Lung (tissue), 12 donors: ENCODE measurements around the gene ZNF440. TPM values are rescaled to one million over a fixed set of nuclear protein-coding genes. Genes with fewer than 3 reads are reported as not detected.
"Not testable (repeated sequence)": the region's sequence is repeated elsewhere in the genome, so short reads cannot be mapped to it uniquely, and the experiment has no call there.

Source experiments
- ATAC-seq: fragments of 200-7000 bp; cut with Tn5 transposase; one replicate; pipeline ENCODE4 v1.9.1; 2020; ENCODE audit warnings: moderate number of reproducible peaks; ENCODE audit not compliant: insufficient read depth, low FRiP score
- DNase-seq, 3 donors: peaks; one replicate each; pipeline ENCODE4 v3.0.0-alpha.2; 2013 to 2017
- H3K27ac ChIP-seq, 2 donors: one replicate each; pipeline ENCODE4 v1.5.1; 2013; ENCODE audit warnings: mild to moderate bottlenecking in 2 of 2, moderate library complexity in 2 of 2, control low read depth in 1 of 2, inconsistent platforms in 1 of 2, low read depth in 1 of 2, low read length in 1 of 2
- H3K27me3 ChIP-seq, 3 donors: one replicate each; pipeline ENCODE4 v1.5.1; 2013; ENCODE audit warnings: low read length in 2 of 3; ENCODE audit not compliant: control insufficient read depth in 3 of 3, insufficient read depth in 3 of 3
- H3K36me3 ChIP-seq, 4 donors: one replicate each; pipeline ENCODE4 v1.5.1; 2013; ENCODE audit warnings: low read length in 4 of 4, mild to moderate bottlenecking in 1 of 4, moderate library complexity in 1 of 4; ENCODE audit not compliant: control insufficient read depth in 4 of 4, insufficient read depth in 4 of 4
- H3K4me1 ChIP-seq, 5 donors: one replicate each; pipeline ENCODE4 v1.5.1; 2013; ENCODE audit warnings: low read length in 5 of 5, mild to moderate bottlenecking in 2 of 5, moderate library complexity in 1 of 5; ENCODE audit not compliant: control insufficient read depth in 5 of 5, insufficient read depth in 5 of 5
- H3K4me3 ChIP-seq: one replicate; pipeline ENCODE4 v1.5.1; 2013; ENCODE audit warnings: mild to moderate bottlenecking, control low read depth, moderate library complexity
- H3K9ac ChIP-seq, 2 donors: one replicate each; pipeline ENCODE4 v1.5.1; 2013; ENCODE audit warnings: low read length in 2 of 2, control low read depth in 1 of 2; ENCODE audit not compliant: insufficient read depth in 1 of 2
- H3K9me3 ChIP-seq, 4 donors: one replicate each; pipeline ENCODE4 v1.5.1; 2013; ENCODE audit warnings: low read length in 3 of 4, mild to moderate bottlenecking in 1 of 4, moderate library complexity in 1 of 4; ENCODE audit not compliant: control insufficient read depth in 4 of 4, insufficient read depth in 3 of 4
- WGBS, 2 donors: extraction: QIAGEN DNeasy Blood & Tissue Kit; methylation state at CpG; one replicate each; pipeline ENCODE4 v1.1.7; 2013; 5-methylcytosine and 5-hydroxymethylcytosine counted together
- polyA plus RNA-seq, 2 donors: library from polyadenylated mRNA; stranded (reverse); fragments of 200-250 nt; gene quantifications; one replicate each; pipeline ENCODE4 v1.2.1, GENCODE V29; 2013
- total RNA-seq, 2 donors: library from RNA; depleted of rRNA in 1 of 2; stranded (reverse); fragments of >200 nt in 1 of 2; gene quantifications; one replicate each; pipeline ENCODE4 v1.2.1, GENCODE V29; 2014 to 2021
- TF ChIP-seq, protein P1 (sequence below): IDR thresholded peaks from 2 replicates; pipeline ENCODE4 v1.5.1; 2012; ENCODE audit warnings: mild to moderate bottlenecking; ENCODE audit errors: control extremely low read depth, extremely low read depth
- donor health status: control.
- donor health status: control.
- donor health status: Bipolar disorder and iron deficiency.
- donor health status: healthy.
- donor health status: DM: yes; HTN: yes; CAD: no.

ZNF440 gene
- total and polyA plus RNA-seq, 4 donors, result 5.2 to 42.0 (median 17.5) TPM

DNA sequence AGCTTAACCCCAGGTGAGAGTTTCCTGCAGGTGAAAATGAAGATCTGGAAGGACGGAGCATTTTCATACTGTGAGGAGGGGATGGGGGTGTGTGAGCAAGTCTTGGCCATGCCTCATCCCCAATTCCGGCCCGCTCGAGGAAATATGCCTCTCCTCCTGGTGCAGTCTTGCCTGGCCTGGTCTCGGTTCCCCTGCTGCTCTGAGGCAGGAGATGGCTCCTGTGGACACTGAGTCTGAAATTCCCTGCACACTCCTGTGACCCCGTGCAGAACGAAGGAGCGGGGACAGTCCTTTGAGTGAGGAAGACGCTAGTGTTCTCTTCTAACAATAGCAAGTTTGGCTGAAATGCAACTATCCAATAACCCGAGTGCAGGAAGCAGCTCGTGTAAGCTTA lies 34.1 kb downstream of the ZNF440 start:
- Histone ChIP-seq H3K9ac (no peak overlapping the region), H3K4me1 (peaks cover 2 to 18% (median 5%) of the 10 kb centered on the region in 5 donors), H3K27ac (peak overlapping the region in 1 of 2 donors; percentile 81), H3K4me3 (no peak overlapping the region), H3K36me3 (peaks cover 0 to under 1% (median 0%) of the 10 kb centered on the region in 4 donors), H3K9me3 (no peaks in the 10 kb centered on the region), H3K27me3 (no peaks in the 10 kb centered on the region)
- WGBS, 2 donors, result 29 to 37% methylated on average over 11 of the region's 11 CpGs
- TF ChIP-seq, protein P1, sequence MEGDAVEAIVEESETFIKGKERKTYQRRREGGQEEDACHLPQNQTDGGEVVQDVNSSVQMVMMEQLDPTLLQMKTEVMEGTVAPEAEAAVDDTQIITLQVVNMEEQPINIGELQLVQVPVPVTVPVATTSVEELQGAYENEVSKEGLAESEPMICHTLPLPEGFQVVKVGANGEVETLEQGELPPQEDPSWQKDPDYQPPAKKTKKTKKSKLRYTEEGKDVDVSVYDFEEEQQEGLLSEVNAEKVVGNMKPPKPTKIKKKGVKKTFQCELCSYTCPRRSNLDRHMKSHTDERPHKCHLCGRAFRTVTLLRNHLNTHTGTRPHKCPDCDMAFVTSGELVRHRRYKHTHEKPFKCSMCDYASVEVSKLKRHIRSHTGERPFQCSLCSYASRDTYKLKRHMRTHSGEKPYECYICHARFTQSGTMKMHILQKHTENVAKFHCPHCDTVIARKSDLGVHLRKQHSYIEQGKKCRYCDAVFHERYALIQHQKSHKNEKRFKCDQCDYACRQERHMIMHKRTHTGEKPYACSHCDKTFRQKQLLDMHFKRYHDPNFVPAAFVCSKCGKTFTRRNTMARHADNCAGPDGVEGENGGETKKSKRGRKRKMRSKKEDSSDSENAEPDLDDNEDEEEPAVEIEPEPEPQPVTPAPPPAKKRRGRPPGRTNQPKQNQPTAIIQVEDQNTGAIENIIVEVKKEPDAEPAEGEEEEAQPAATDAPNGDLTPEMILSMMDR, result no peak
- ATAC-seq (no peak), DNase-seq (no peak)

- H3K9me3 ChIP-seq, result peaks cover 0 to 6% (median under 1%) of the 10 kb centered on the region in 4 donors
- DNase-seq (peak; percentile 93 to 94 (median 93)), ATAC-seq (peak; percentile 97)
- H3K36me3 ChIP-seq, result peaks cover 0 to 6% (median 0%) of the 10 kb centered on the region in 4 donors
- H3K4me3 ChIP-seq, result peak within 1 kb of the TSS; percentile 65
- TF ChIP-seq, protein P1, result no peak
- no peaks in the 10 kb centered on the region for H3K27me3 ChIP-seq
- WGBS, 2 donors, result 0 to 1% methylated on average over 47 to 59 of the region's 59 CpGs
- peak within 1 kb of the TSS; percentile 68 to 81 for H3K27ac ChIP-seq
- H3K9ac ChIP-seq, result peak within 1 kb of the TSS in 1 of 2 donors; percentile 61
- H3K4me1 ChIP-seq, result peaks cover 2 to 18% (median 5%) of the 10 kb centered on the region in 5 donors
Observed at GRCh38 chr19:11848594-11849469, 34.8 kb downstream of the ZNF440 start, which contains the start of gene ZNF439. Gene ZNF439 (plus strand): TSS chr19:11848726. CDS start chr19:11848868, 142 bp downstream.

DNA sequence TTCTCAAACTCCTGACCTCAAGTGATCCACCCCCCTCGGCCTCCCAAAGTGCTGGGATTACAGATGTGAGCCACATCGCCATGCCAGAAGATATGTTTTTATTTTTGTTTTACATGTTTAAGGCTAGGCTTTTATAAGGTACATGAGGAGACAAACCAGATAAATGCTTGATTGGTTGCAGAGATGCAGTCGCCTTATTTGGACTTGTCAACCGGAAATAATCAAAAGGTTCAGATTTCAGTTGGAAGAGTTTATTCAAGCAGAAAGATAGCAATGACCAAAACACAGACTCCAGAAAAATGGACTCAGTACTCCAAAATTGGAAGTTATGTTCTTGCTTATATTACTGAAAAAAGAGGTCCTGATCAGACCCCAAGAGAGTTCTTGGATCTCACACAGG lies 36.2 kb downstream of the ZNF440 start:
- peaks cover 2 to 18% (median 5%) of the 10 kb centered on the region in 5 donors for H3K4me1 ChIP-seq
- ATAC-seq, H3K9ac ChIP-seq, H3K27me3 ChIP-seq, H3K4me3 ChIP-seq, DNase-seq, H3K27ac ChIP-seq: not testable (repeated sequence)
- 94% methylated on average over 4 of the region's 4 CpGs for WGBS, 2 donors
- H3K36me3 ChIP-seq, result peaks cover 0 to 13% (median 4%) of the 10 kb centered on the region in 4 donors
- H3K9me3 ChIP-seq, result peaks cover 0 to 12% (median under 1%) of the 10 kb centered on the region in 4 donors

GRCh38 chr19:11853358-11853757 lies 39.3 kb downstream of the ZNF440 start:
- no peak for DNase-seq
- ATAC-seq, result no peak
- no peak overlapping the region for H3K27ac ChIP-seq
- peaks cover 0 to 10% (median 4%) of the 10 kb centered on the region in 5 donors for H3K4me1 ChIP-seq
- peaks cover 0 to 22% (median 6%) of the 10 kb centered on the region in 4 donors for H3K36me3 ChIP-seq
- WGBS, 2 donors, result 78 to 96% methylated on average over 3 of the region's 3 CpGs
- no peak overlapping the region for H3K9ac ChIP-seq
- H3K4me3 ChIP-seq, result no peak overlapping the region
- H3K27me3 ChIP-seq, result no peaks in the 10 kb centered on the region
- TF ChIP-seq, protein P1, result no peak
- H3K9me3 ChIP-seq, result peaks cover 0 to 16% (median 6%) of the 10 kb centered on the region in 4 donors
